DND-41 (cell line): ENCODE results near the gene AP2A1.

Experiments used
- EZH2 ChIP-seq: IDR thresholded peaks from 3 replicates; pipeline ENCODE4 v1.6.1; 2012; ENCODE audit warnings: borderline replicate concordance, low read depth, mild to moderate bottlenecking, moderate library complexity, low read length, inconsistent platforms; ENCODE audit not compliant: severe bottlenecking
- TF ChIP-seq, protein P1 (sequence below): IDR thresholded peaks from 2 replicates; pipeline ENCODE4 v1.5.1; 2012; ENCODE audit warnings: borderline replicate concordance, low read length, moderate library complexity, mild to moderate bottlenecking; ENCODE audit not compliant: poor library complexity, severe bottlenecking; ENCODE audit errors: extremely low read depth

DNA sequence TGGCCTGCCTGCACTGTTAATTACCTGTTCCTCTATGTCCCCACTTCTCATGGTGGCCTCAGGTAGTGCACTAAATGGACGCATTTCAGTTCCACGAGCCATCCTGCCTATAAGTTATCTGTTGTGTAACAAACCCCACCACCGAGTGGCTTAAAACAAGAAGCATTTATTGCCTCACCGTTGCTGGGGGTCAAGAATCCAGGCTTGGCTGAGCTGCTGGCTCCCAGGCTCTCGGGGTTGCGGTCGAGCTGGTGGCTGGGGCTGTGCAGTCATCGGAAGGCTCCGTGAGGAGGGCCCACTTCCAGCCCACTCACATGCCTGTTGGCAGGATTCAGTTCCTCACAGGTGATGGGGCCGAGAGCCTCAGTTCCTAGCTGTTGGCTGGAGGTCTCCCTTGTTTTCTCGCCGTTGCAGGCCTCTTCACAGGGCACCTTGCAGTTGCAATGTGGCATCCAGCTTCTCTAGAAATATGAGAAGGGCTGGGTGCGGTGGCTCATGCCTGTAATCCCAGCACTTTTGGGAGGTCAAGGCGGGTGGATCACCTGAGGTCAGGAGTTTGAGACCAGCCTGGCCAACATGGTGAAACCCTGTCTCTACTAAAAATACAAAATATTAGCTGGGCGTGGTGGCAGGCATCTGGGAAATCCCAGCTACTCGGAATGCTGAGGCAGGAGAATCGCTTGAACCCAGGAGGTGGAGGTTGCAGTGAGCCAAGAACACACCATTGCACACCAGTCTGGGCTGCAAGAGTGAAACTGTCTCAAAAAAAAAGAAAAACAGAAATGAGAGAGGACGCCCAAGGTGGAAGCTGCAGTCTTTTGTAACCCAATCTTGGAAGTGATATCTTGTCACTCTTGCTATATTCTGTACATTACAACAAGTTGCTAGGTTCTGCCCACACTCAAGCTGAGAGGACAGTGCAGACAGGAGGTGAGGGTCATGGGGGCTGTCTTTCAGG, 77.6 kb downstream of the AP2A1 start:
- TF ChIP-seq EZH2, result no peak
- TF ChIP-seq, protein P1, sequence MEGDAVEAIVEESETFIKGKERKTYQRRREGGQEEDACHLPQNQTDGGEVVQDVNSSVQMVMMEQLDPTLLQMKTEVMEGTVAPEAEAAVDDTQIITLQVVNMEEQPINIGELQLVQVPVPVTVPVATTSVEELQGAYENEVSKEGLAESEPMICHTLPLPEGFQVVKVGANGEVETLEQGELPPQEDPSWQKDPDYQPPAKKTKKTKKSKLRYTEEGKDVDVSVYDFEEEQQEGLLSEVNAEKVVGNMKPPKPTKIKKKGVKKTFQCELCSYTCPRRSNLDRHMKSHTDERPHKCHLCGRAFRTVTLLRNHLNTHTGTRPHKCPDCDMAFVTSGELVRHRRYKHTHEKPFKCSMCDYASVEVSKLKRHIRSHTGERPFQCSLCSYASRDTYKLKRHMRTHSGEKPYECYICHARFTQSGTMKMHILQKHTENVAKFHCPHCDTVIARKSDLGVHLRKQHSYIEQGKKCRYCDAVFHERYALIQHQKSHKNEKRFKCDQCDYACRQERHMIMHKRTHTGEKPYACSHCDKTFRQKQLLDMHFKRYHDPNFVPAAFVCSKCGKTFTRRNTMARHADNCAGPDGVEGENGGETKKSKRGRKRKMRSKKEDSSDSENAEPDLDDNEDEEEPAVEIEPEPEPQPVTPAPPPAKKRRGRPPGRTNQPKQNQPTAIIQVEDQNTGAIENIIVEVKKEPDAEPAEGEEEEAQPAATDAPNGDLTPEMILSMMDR, result no peak
